A673 (cell line): ENCODE data around the gene GJC2. TPM values are rescaled to one million over a fixed set of nuclear protein-coding genes. Genes with fewer than 3 reads are reported as not detected.

Source experiments
- BruUV-seq: library from RNA; stranded (reverse); fragments of 400-500 nt; replicated peaks from 2 replicates; lab custom pipeline; 2021; lab: Mats Ljungman, UMichigan
- CTCF ChIA-PET: fragments of 300-600 bp; sonication (Branson Sonifier 250); formaldehyde crosslinking; loops from one replicate; lab custom pipeline; 2022; ENCODE audit warnings: antibody characterized with exemption; lab: Charles Lee
- POLR2A ChIA-PET: fragments of 300-600 bp; sonication (Branson Sonifier 250); formaldehyde crosslinking; loops from one replicate; lab custom pipeline; 2022; ENCODE audit warnings: antibody characterized with exemption; ENCODE audit not compliant: low non-redundant PET; lab: Charles Lee
- DNase-seq: peaks from one replicate; pipeline ENCODE4 v3.0.0-alpha.2; 2015; ENCODE audit warnings: low spot score
- H3K27ac ChIP-seq: fragments of 200-600 bp; sonication (generic); 2 replicates; pipeline ENCODE4 v1.5.1; 2016; ENCODE audit warnings: mixed run types, low read depth, mild to moderate bottlenecking, mixed read lengths, antibody characterized with exemption, low read length; ENCODE audit not compliant: poor library complexity, severe bottlenecking
- H3K27me3 ChIP-seq: fragments of 200-600 bp; sonication (generic); replicated peaks from 2 replicates; pipeline ENCODE4 v1.6.1; 2017; ENCODE audit warnings: mixed run types, low read depth, mild to moderate bottlenecking, mixed read lengths, antibody characterized with exemption, low read length; ENCODE audit not compliant: insufficient read depth, poor library complexity
- H3K36me3 ChIP-seq: fragments of 200-600 bp; sonication (generic); 2 replicates; pipeline ENCODE4 v1.6.1; 2016; ENCODE audit warnings: mixed run types, mild to moderate bottlenecking, mixed read lengths, antibody characterized with exemption, low read length; ENCODE audit not compliant: insufficient read depth, poor library complexity, severe bottlenecking
- H3K4me1 ChIP-seq: fragments of 200-600 bp; sonication (generic); 2 replicates; pipeline ENCODE4 v1.6.1; 2017; ENCODE audit warnings: mixed run types, mild to moderate bottlenecking, mixed read lengths, antibody characterized with exemption, low read length; ENCODE audit not compliant: insufficient read depth, poor library complexity, severe bottlenecking
- H3K4me3 ChIP-seq: fragments of 200-600 bp; sonication (generic); 2 replicates; pipeline ENCODE4 v1.5.1; 2016; ENCODE audit warnings: low read depth, mixed run types, mild to moderate bottlenecking, mixed read lengths, low read length; ENCODE audit not compliant: poor library complexity, severe bottlenecking
- H3K9me3 ChIP-seq: fragments of 200-600 bp; sonication (generic); 2 replicates; pipeline ENCODE4 v1.6.1; 2016; ENCODE audit warnings: mixed run types, low read depth, mild to moderate bottlenecking, mixed read lengths, antibody characterized with exemption, low read length; ENCODE audit not compliant: poor library complexity, severe bottlenecking
- EZH2 ChIP-seq: fragments of 200-600 bp; sonication (generic); IDR thresholded peaks from 2 replicates; pipeline ENCODE4 v1.6.1; 2017; ENCODE audit warnings: borderline replicate concordance, low read depth, mild to moderate bottlenecking, mixed read lengths, antibody characterized with exemption, low read length; ENCODE audit not compliant: poor library complexity, severe bottlenecking
- intact Hi-C: fragments of 100-400 bp; cut with micrococcal nuclease; formaldehyde crosslinking; loops from one replicate; pipeline ENCODE4 v1.10.0; 2022; ENCODE audit not compliant: unreplicated experiment
- total RNA-seq: library from RNA; stranded (reverse); gene quantifications from 2 replicates; pipeline ENCODE4 v1.2.3, GENCODE V29; 2021
- TF ChIP-seq, protein P1 (sequence below): fragments of 300-800, 200-600 bp; sonication (generic); conservative IDR thresholded peaks from 2 replicates; pipeline ENCODE4 v1.5.1; 2017; ENCODE audit warnings: low read depth, mild to moderate bottlenecking, antibody characterized with exemption, low read length, moderate library complexity, mixed read lengths

GJC2 gene
- total RNA-seq, 1 experiment from 2014 or later: 0.97 TPM

DNA sequence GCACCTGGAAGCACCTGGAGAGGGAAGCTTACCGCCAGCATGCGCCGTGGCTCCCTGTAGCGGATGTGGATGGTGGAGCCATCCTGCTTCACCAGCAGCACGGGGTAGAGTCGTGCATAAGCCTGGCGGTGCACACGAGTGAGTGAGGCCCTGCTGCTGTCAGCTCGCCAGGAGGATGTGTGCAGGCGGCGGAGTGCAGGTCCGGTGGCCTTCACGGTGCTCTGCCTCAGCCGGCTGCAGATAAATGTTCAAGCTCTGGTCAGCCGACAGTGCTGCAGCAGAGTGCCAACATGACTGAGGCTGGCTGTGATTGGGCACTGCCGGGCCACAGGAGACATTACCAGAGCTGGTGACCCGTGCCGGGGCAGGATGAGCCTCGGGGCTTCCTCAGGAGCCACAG lies 42.1 kb upstream of the GJC2 start:
- H3K9me3 ChIP-seq: no peaks in the 10 kb centered on the region
- H3K27ac ChIP-seq: no peak overlapping the region
- H3K27me3 ChIP-seq: no peaks in the 10 kb centered on the region
- intact Hi-C loops: no loop called here
- H3K4me1 ChIP-seq: peaks cover 11% of the 10 kb centered on the region
- no TSS peak for BruUV-seq
- TF ChIP-seq, protein P1, sequence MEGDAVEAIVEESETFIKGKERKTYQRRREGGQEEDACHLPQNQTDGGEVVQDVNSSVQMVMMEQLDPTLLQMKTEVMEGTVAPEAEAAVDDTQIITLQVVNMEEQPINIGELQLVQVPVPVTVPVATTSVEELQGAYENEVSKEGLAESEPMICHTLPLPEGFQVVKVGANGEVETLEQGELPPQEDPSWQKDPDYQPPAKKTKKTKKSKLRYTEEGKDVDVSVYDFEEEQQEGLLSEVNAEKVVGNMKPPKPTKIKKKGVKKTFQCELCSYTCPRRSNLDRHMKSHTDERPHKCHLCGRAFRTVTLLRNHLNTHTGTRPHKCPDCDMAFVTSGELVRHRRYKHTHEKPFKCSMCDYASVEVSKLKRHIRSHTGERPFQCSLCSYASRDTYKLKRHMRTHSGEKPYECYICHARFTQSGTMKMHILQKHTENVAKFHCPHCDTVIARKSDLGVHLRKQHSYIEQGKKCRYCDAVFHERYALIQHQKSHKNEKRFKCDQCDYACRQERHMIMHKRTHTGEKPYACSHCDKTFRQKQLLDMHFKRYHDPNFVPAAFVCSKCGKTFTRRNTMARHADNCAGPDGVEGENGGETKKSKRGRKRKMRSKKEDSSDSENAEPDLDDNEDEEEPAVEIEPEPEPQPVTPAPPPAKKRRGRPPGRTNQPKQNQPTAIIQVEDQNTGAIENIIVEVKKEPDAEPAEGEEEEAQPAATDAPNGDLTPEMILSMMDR: no peak
- TF ChIP-seq EZH2: no peak
- POLR2A ChIA-PET: no interaction called here
- H3K4me3 ChIP-seq: no peak overlapping the region
- DNase-seq: no peak
- CTCF ChIA-PET: no interaction called here
- peaks cover 9% of the 10 kb centered on the region for H3K36me3 ChIP-seq

DNA sequence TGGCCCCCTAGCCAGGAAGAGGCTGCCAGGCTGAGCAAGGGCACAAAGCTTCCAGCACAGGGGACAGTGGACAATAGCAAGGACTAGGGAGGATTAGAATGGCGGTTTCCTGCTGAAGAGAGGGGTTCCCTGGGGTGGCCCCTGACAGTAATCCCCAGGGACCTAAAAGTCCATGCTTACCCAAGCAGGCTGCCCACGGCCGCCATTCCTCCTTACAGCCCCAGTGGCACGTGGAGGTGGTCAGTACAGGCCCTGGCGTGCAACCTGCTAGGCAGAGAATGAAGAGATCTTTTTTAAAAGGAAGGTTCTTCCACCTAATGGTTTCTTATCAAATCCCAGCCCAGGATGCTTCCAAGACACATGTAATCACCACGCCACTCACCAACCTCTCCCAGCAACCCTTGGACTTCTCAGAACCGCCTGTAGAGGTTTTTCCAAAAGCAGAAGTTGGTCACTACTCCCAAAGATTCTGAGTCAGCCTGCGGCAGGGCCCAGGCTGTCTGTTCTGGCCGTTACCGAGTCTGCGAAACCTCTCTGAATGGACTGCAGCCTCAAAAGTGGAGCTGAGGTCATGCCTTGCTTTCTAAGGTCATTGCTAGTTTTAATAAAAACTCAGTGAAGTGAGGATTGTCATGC lies 41.6 kb upstream of the GJC2 start:
- BruUV-seq: TSS peak; percentile 76
- ChIA-PET POLR2A (no interaction called here), CTCF (no interaction called here)
- intact Hi-C loops: no loop called here
- H3K9me3 ChIP-seq: no peaks in the 10 kb centered on the region
- no peak for DNase-seq
- H3K4me1 ChIP-seq: peaks cover 11% of the 10 kb centered on the region
- H3K27me3 ChIP-seq: no peaks in the 10 kb centered on the region
- TF ChIP-seq EZH2: no peak
- TF ChIP-seq, protein P1: no peak
- peaks cover 9% of the 10 kb centered on the region for H3K36me3 ChIP-seq
- H3K27ac ChIP-seq: peak overlapping the region; percentile 84
- peak overlapping the region; percentile 87 for H3K4me3 ChIP-seq

DNA sequence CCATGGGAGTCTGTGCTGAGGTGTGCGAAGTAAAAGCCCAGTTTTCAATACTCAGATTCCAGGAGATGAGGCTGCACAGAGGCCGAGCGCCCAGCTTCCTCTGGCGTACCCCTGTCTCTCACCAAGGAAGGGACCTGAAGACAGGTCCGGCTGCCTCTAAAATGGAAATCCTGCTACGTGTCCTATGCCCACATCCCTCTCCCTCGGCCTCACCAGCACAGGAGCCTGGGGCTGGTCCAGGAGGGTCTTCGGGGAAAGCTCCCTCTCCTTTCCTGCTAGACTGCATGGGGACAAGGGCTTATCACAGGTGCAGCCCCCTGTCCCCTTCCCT lies 41.0 kb upstream of the GJC2 start:
- TF ChIP-seq, protein P1: no peak
- TF ChIP-seq EZH2: no peak
- H3K36me3 ChIP-seq: peaks cover 9% of the 10 kb centered on the region
- ChIA-PET POLR2A (no interaction called here), CTCF (no interaction called here)
- intact Hi-C loops: loop anchor here (1.0 kb wide), 1 partner anchor 32 kb away; the partner anchor contains the start of gene GUK1
- BruUV-seq: no TSS peak
- H3K9me3 ChIP-seq: no peaks in the 10 kb centered on the region
- H3K27ac ChIP-seq: peak overlapping the region; percentile 84
- peak overlapping the region; percentile 87 for H3K4me3 ChIP-seq
- no peak for DNase-seq
- no peaks in the 10 kb centered on the region for H3K27me3 ChIP-seq
- peaks cover 10% of the 10 kb centered on the region for H3K4me1 ChIP-seq
